ENCODE measurements around the gene CATSPER1. TPM values are rescaled to one million over a fixed set of nuclear protein-coding genes. Genes with fewer than 3 reads are reported as not detected.

The CATSPER1 gene
- polyA plus RNA-seq, 3 donors = not detected

- no peak for DNase-seq (ENCODE audit: extremely low read depth in 1 of 11, low read depth in 9 of 11, low spot score in 4 of 11)
Measured at GRCh38 chr11:65979261-65979759, 47.0 kb downstream of the CATSPER1 start.

GRCh38 chr11:65978391-65979238 is 47.7 kb downstream of the CATSPER1 start:
- DNase-seq (ENCODE audit: extremely low read depth in 1 of 11, low read depth in 9 of 11, low spot score in 4 of 11) = no peak

- DNase-seq (ENCODE audit: extremely low read depth in 1 of 11, low read depth in 9 of 11, low spot score in 4 of 11) = no peak
Measured at GRCh38 chr11:65977621-65978390, 48.5 kb downstream of the CATSPER1 start.

GRCh38 chr11:65976216-65977176 is 49.8 kb downstream of the CATSPER1 start:
- DNase-seq (ENCODE audit: extremely low read depth in 1 of 11, low read depth in 9 of 11, low spot score in 4 of 11) = no peak

- no peak for DNase-seq (ENCODE audit: extremely low read depth in 1 of 11, low read depth in 9 of 11, low spot score in 4 of 11)
Measured at GRCh38 chr11:65975771-65976170, 50.5 kb downstream of the CATSPER1 start.

GRCh38 chr11:65973439-65974110 is 52.7 kb downstream of the CATSPER1 start:
- no peak for DNase-seq (ENCODE audit: extremely low read depth in 1 of 11, low read depth in 9 of 11, low spot score in 4 of 11)

- no peak for DNase-seq (ENCODE audit: extremely low read depth in 1 of 11, low read depth in 9 of 11, low spot score in 4 of 11)
Measured at GRCh38 chr11:65972116-65972515, 54.2 kb downstream of the CATSPER1 start.

- DNase-seq (ENCODE audit: extremely low read depth in 1 of 11, low read depth in 9 of 11, low spot score in 4 of 11) = no peak
Measured at GRCh38 chr11:65968600-65969482, 57.4 kb downstream of the CATSPER1 start.

- no peak for DNase-seq (ENCODE audit: extremely low read depth in 1 of 11, low read depth in 9 of 11, low spot score in 4 of 11)
Measured at GRCh38 chr11:65967329-65967934, 58.8 kb downstream of the CATSPER1 start.

Other genes starting within 250 kb of the CATSPER1 start
- gene AP5B1, start 245.5 kb downstream of the CATSPER1 start, polyA plus RNA-seq (ENCODE audit: insufficient read length in 3 of 3) = 10 to 100 TPM in 1 of 3 donors, 1 to 10 TPM in 2; 5.7 to 10.3 (median 7.6) TPM
- 10 to 100 TPM in 2 of 3 donors, 1 to 10 TPM in 1; 9.6 to 15.0 (median 14.0) TPM for gene OVOL1, start 239.4 kb downstream of the CATSPER1 start, polyA plus RNA-seq (ENCODE audit: insufficient read length in 3 of 3)
- gene SNX32, start 192.5 kb downstream of the CATSPER1 start, polyA plus RNA-seq (ENCODE audit: insufficient read length in 3 of 3) = 1 to 10 TPM; 1.4 to 3.7 (median 2.2) TPM
- gene CFL1, start 168.3 kb downstream of the CATSPER1 start, polyA plus RNA-seq (ENCODE audit: insufficient read length in 3 of 3) = 100 to 1,000 TPM; 728 to 948 (median 744) TPM
- gene MUS81, start 166.0 kb downstream of the CATSPER1 start, polyA plus RNA-seq (ENCODE audit: insufficient read length in 3 of 3) = 10 to 100 TPM; 45.6 to 62.3 (median 56.6) TPM
- 100 to 1,000 TPM in 2 of 3 donors, 10 to 100 TPM in 1; 87.9 to 129 (median 127) TPM for gene EFEMP2, start 153.7 kb downstream of the CATSPER1 start, polyA plus RNA-seq (ENCODE audit: insufficient read length in 3 of 3)
- gene CTSW, start 146.6 kb downstream of the CATSPER1 start, polyA plus RNA-seq (ENCODE audit: insufficient read length in 3 of 3) = 1 to 10 TPM in 2 of 3 donors, under 1 TPM in 1; 0.47 to 1.3 (median 1.0) TPM
- gene FIBP, start 138.0 kb downstream of the CATSPER1 start, polyA plus RNA-seq (ENCODE audit: insufficient read length in 3 of 3) = 10 to 100 TPM; 88.2 to 94.0 (median 92.2) TPM
- gene CCDC85B, start 135.8 kb downstream of the CATSPER1 start, polyA plus RNA-seq (ENCODE audit: insufficient read length in 3 of 3) = 10 to 100 TPM in 2 of 3 donors, 1 to 10 TPM in 1; 5.7 to 17.4 (median 11.1) TPM
- under 1 TPM; 0.07 to 0.24 (median 0.20) TPM for gene FOSL1, start 126.1 kb downstream of the CATSPER1 start, polyA plus RNA-seq (ENCODE audit: insufficient read length in 3 of 3)
- gene C11orf68, start 107.4 kb downstream of the CATSPER1 start, polyA plus RNA-seq (ENCODE audit: insufficient read length in 3 of 3) = 10 to 100 TPM; 30.9 to 41.8 (median 33.3) TPM
- gene DRAP1, start 107.1 kb downstream of the CATSPER1 start, polyA plus RNA-seq (ENCODE audit: insufficient read length in 3 of 3) = 100 to 1,000 TPM in 1 of 3 donors, 10 to 100 TPM in 2; 73.3 to 109 (median 88.0) TPM
- under 1 TPM; 0.19 to 0.21 (median 0.20) TPM for gene TSGA10IP, start 81.0 kb downstream of the CATSPER1 start, polyA plus RNA-seq (ENCODE audit: insufficient read length in 3 of 3)
- gene SART1, start 64.7 kb downstream of the CATSPER1 start, polyA plus RNA-seq (ENCODE audit: insufficient read length in 3 of 3) = 10 to 100 TPM; 40.4 to 60.6 (median 52.2) TPM
- 10 to 100 TPM; 26.3 to 30.3 (median 28.4) TPM for gene EIF1AD, start 24.3 kb downstream of the CATSPER1 start, polyA plus RNA-seq (ENCODE audit: insufficient read length in 3 of 3)
- gene BANF1, start 24.0 kb downstream of the CATSPER1 start, polyA plus RNA-seq (ENCODE audit: insufficient read length in 3 of 3) = 100 to 1,000 TPM; 224 to 286 (median 277) TPM
- not detected for gene CST6, start 14.5 kb downstream of the CATSPER1 start, polyA plus RNA-seq (ENCODE audit: insufficient read length in 3 of 3)
- gene GAL3ST3, start 22.7 kb upstream of the CATSPER1 start, polyA plus RNA-seq (ENCODE audit: insufficient read length in 3 of 3) = 1 to 10 TPM; 3.6 to 6.7 (median 6.6) TPM
- 100 to 1,000 TPM; 237 to 257 (median 251) TPM for gene SF3B2, start 25.9 kb upstream of the CATSPER1 start, polyA plus RNA-seq (ENCODE audit: insufficient read length in 3 of 3)
- 10 to 100 TPM; 48.0 to 59.2 (median 53.1) TPM for gene PACS1, start 43.8 kb upstream of the CATSPER1 start, polyA plus RNA-seq (ENCODE audit: insufficient read length in 3 of 3)
- gene KLC2, start 231.2 kb upstream of the CATSPER1 start, polyA plus RNA-seq (ENCODE audit: insufficient read length in 3 of 3) = 10 to 100 TPM; 18.5 to 29.5 (median 27.7) TPM
- 100 to 1,000 TPM; 106 to 142 (median 126) TPM for gene RAB1B, start 242.2 kb upstream of the CATSPER1 start, polyA plus RNA-seq (ENCODE audit: insufficient read length in 3 of 3)